GM12874 (cell line): Measurements from ENCODE around the gene CDS1.

ENCODE experiments used
- CTCF ChIP-seq: IDR thresholded peaks from 2 replicates; pipeline ENCODE4 v1.5.1; 2011; ENCODE audit warnings: low read depth, mild to moderate bottlenecking, control low read depth, low read length, moderate library complexity; ENCODE audit not compliant: insufficient read depth

CDS1 gene

GRCh38 chr4:84614891-84615290 is 32.0 kb downstream of the CDS1 start:
- no peak for TF ChIP-seq CTCF

GRCh38 chr4:84615355-84615754 is 32.4 kb downstream of the CDS1 start:
- TF ChIP-seq CTCF = no peak

DNA sequence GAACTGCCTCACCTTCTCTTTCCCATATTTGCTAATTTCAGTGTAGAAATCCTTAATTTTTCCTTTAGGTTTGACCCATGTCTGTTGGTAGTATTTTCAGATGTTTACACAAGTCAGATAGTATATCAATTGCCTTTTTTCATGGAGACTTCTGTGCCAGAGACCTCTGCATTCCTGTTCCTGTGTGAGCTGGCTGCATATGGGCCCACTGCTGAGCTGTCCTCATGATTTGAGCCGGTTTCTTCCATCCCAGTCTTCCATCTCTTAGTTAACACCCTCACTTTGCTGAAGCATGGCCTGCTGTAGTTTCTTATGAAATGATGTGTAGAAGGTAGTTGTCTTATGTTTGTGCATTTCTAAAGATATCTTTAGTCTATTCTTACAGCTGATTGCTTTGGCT is 40.0 kb downstream of the CDS1 start:
- no peak for TF ChIP-seq CTCF

- TF ChIP-seq CTCF = no peak
Observed at GRCh38 chr4:84623661-84624060, 40.7 kb downstream of the CDS1 start.

GRCh38 chr4:84626673-84627072 is 43.7 kb downstream of the CDS1 start:
- no peak for TF ChIP-seq CTCF

- TF ChIP-seq CTCF = no peak
Observed at GRCh38 chr4:84631573-84631972, 48.6 kb downstream of the CDS1 start.

GRCh38 chr4:84632092-84632491 is 49.2 kb downstream of the CDS1 start:
- no peak for TF ChIP-seq CTCF

DNA sequence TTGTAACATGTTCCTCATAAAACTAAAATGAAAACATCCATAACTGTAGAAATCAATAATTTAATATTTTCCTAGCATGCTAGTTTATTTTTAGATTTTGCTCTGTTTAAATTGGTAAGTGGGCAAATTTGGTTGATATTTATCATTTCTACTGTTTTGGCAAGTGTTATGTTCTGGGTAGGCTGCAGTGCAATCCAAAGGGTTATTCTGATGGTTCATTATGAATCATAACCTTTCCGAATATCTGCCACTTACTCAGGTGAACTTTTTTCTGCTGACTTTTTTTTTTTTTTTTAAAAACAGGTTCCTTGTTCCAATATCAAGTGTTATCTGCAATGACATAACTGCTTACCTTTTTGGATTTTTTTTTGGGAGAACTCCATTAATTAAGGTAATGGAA is 52.0 kb downstream of the CDS1 start:
- no peak for TF ChIP-seq CTCF
